ENCODE results near the gene TBX2. TPM values are rescaled to one million over a fixed set of nuclear protein-coding genes. Genes with fewer than 3 reads are reported as not detected.
"Not testable (repeated sequence)": the region's sequence is repeated elsewhere in the genome, so short reads cannot be mapped to it uniquely, and the experiment has no call there.

TBX2 gene
- total and polyA plus RNA-seq, 2 experiments from 2014 or later, result 212 to 228 TPM

DNA sequence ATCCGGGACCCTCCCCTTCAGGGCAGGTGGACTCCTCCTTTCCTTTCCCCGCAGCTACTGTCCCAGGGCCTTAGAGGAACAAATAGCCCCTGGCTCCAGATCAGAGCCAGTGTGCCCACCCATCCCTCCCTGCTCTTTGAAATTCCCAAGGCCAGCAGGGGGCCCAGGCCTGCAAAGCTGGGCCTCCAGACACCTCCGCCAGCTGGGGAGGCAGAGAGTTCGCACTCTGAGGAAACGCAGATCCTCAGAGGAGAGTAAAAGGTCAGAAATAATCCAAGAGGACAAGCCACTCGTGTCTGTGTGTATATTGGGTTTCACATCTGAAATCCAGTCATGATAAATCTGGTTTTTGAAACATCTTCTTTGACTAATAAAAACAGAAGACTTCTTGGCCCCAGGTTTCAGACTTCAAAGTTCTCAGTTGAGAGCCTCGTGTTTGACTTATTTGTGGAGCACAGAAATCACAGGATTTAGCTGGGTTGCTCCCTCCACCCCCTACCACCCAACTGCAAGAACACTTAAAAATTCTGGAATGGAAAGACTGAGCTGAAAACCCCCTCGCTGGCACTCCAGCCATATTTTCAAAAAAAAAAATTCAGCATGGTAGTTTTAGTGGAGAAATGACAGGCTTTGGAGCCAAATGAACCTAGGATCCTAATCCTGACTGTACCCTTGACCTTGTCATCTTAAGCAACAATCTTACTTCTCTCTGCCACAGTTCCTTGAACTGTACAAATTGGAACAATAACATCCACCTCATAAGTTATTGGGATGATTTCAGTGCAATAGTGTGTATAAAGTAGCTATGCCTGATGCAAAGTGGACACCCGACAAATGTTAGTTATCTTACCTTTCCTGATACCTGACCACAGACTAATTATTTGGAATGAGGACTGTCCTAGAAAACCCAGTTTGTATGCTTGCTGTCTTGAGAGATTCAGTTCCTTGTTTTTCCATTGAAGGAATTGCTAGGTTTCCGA is 44.5 kb upstream of the TBX2 start:
- no peak for TF ChIP-seq CTCF (IDR thresholded peaks at IDR 0.05; ENCODE audit: low read depth, low read length)
- Histone ChIP-seq H3K27ac (no peak overlapping the region), H3K4me3 (no peak overlapping the region), H3K4me1 (ENCODE audit: low read depth) (peaks cover 38% of the 10 kb centered on the region), H3K36me3 (no peaks in the 10 kb centered on the region), H3K9me3 (ENCODE audit: low read depth) (no peaks in the 10 kb centered on the region), H3K27me3 (no peaks in the 10 kb centered on the region)
- peak in 1 of 2 donors; percentile 45 for DNase-seq (ENCODE audit: low read depth in 1 of 2, low spot score in 1 of 2)

GRCh38 chr17:61357061-61357460 is 42.6 kb upstream of the TBX2 start:
- not testable (repeated sequence) for H3K9me3 ChIP-seq (ENCODE audit: low read depth); H3K27ac ChIP-seq; DNase-seq (ENCODE audit: low read depth in 1 of 2, low spot score in 1 of 2); H3K4me3 ChIP-seq; H3K36me3 ChIP-seq; H3K27me3 ChIP-seq
- H3K4me1 ChIP-seq (ENCODE audit: low read depth), result peaks cover 24% of the 10 kb centered on the region

DNA sequence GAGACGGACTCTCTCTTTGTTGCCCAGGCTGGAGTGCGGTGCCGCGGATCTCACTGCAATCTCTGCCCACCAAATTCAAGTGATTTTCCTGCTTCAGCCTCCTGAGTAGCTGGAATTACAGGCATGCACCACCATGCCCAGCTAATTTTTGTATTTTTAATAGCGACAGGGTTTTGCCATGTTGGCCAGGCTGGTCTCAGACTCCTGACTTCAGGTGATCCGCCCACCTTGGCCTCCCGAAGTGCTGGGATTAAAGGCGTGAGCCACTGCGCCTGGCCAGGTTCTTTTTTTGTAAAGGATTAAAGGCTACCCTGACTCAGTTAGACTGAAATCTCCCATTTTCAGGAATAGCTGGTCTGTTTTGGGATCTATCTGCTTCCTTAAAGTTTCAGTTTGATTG is 40.1 kb upstream of the TBX2 start:
- H3K4me1 ChIP-seq (ENCODE audit: low read depth), result peaks cover 16% of the 10 kb centered on the region
- not testable (repeated sequence) for DNase-seq (ENCODE audit: low read depth in 1 of 2, low spot score in 1 of 2); H3K4me3 ChIP-seq; H3K27ac ChIP-seq; H3K9me3 ChIP-seq (ENCODE audit: low read depth); H3K36me3 ChIP-seq; H3K27me3 ChIP-seq

DNA sequence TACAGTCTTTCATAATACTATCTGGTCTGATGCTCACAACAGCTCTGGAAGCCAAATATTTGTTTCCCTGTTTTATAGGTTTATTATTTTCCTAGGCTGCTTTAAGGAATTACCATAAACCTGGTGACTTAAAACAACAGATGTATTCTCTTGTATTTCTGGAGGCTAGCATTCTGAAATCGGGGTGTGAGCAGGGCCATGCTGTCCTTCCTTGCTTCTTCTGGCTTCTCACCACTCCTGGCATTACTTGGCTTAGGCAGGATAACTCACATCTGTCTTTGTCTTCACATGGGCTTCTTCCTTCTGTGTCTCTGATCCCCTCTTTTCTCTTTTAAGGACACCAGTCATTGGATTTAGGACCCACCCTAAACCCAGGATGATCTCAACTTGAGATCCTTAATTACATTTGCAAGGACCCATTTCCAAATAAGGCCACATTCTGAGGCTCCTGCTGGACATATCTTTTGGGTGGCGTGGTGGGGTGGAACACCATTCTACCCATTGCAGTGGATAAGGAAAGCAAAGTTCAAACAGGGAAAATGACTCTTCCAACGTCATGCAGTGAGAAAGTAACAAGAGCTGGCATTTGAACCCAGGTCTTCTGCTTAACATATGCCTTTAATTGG is 39.2 kb upstream of the TBX2 start:
- H3K4me3 ChIP-seq, result no peak overlapping the region
- H3K27ac ChIP-seq, result no peak overlapping the region
- H3K9me3 ChIP-seq (ENCODE audit: low read depth), result no peaks in the 10 kb centered on the region
- DNase-seq (ENCODE audit: low read depth in 1 of 2, low spot score in 1 of 2), result no peak
- no peaks in the 10 kb centered on the region for H3K36me3 ChIP-seq
- H3K27me3 ChIP-seq, result no peaks in the 10 kb centered on the region
- no peak for TF ChIP-seq CTCF (IDR thresholded peaks at IDR 0.05; ENCODE audit: low read depth, low read length)
- peaks cover 7% of the 10 kb centered on the region for H3K4me1 ChIP-seq (ENCODE audit: low read depth)

- Histone ChIP-seq H3K36me3 (no peaks in the 10 kb centered on the region), H3K27me3 (no peaks in the 10 kb centered on the region), H3K27ac (no peak overlapping the region), H3K4me3 (no peak overlapping the region), H3K4me1 (ENCODE audit: low read depth) (peaks cover 10% of the 10 kb centered on the region), H3K9me3 (ENCODE audit: low read depth) (no peaks in the 10 kb centered on the region)
- DNase-seq (ENCODE audit: low read depth in 1 of 2, low spot score in 1 of 2), result peak in 1 of 2 donors; percentile 88
- no peak for TF ChIP-seq CTCF (IDR thresholded peaks at IDR 0.05; ENCODE audit: low read depth, low read length)
These were observed 38.6 kb upstream of the TBX2 start for GRCh38 chr17:61361084-61361483.

DNA sequence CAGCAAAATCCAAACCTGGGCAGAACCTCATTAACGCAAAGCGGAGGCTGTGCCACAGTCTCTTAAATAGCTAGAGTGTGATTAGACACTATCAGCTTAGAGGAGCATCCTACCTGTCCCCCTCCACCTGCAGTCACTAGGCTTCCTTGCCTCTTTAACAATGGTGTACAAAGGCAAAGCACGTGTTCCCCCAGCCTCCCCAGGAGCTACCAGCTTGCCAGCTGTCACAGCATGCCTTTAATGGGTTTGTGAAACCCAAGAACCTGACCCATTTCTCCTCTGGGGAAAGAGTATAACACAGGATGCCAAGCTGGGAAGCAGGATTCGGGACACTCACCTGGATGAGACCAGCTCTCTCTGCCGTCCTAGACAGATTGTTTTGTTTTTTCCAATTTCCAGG is 37.2 kb upstream of the TBX2 start:
- Histone ChIP-seq H3K27ac (no peak overlapping the region), H3K27me3 (no peaks in the 10 kb centered on the region), H3K4me3 (no peak overlapping the region), H3K4me1 (ENCODE audit: low read depth) (peaks cover 17% of the 10 kb centered on the region), H3K36me3 (no peaks in the 10 kb centered on the region), H3K9me3 (ENCODE audit: low read depth) (no peaks in the 10 kb centered on the region)
- TF ChIP-seq CTCF (IDR thresholded peaks at IDR 0.05; ENCODE audit: low read depth, low read length), result no peak
- no peak for DNase-seq (ENCODE audit: low read depth in 1 of 2, low spot score in 1 of 2)

Measured in cardiac muscle cell (in vitro differentiated cells and primary cell).